ENCODE data around the gene PRTN3. TPM values are rescaled to one million over a fixed set of nuclear protein-coding genes. Genes with fewer than 3 reads are reported as not detected.

The PRTN3 gene
- polyA plus RNA-seq, 1 of the 3 experiments (the other 2 are of a cell fraction) = not detected

GRCh38 chr19:888581-889385 is 48.0 kb downstream of the PRTN3 start:
- Histone ChIP-seq H3K27ac (ENCODE audit: low read depth in 2 of 2, low read length in 1 of 2) (no peak overlapping the region; a peak in 1 of 4 replicates), H3K79me2 (ENCODE audit: insufficient read depth) (peaks cover 14% of the 10 kb centered on the region), H3F3A (replicated peaks; ENCODE audit: insufficient read depth) (peaks cover 9% of the 10 kb centered on the region), H3K36me3 (replicated peaks in 1 of 2; ENCODE audit: control insufficient read depth in 1 of 2, insufficient read depth in 2 of 2, low read length in 1 of 2) (peaks cover 4 to 45% of the 10 kb centered on the region in 2 experiments), H3K27me3 (ENCODE audit: insufficient read depth) (no peaks in the 10 kb centered on the region), H2AFZ (ENCODE audit: low read depth) (no peak overlapping the region), H3K4me1 (ENCODE audit: control insufficient read depth in 1 of 2, insufficient read depth in 2 of 2, low read depth in 1 of 2, low read length in 1 of 2) (peaks cover 0 to 20% of the 10 kb centered on the region in 2 experiments; a peak in 1 of 4 replicates), H3K9me3 (no peaks in the 10 kb centered on the region), H4K20me1 (ENCODE audit: insufficient read depth) (no peaks in the 10 kb centered on the region), H3K4me3 (ENCODE audit: low read depth in 2 of 2, low read length in 1 of 2) (no peak overlapping the region), H3K9ac (no peak overlapping the region), H3K9me2 (no peaks in the 10 kb centered on the region), H3K4me2 (no peak overlapping the region)
- TF ChIP-seq FOXJ3 (CRISPR knock-in tag; IDR thresholded peaks at IDR 0.05) (no peak), SIN3A (IDR thresholded peaks at IDR 0.05; ENCODE audit: borderline replicate concordance, low read depth, low read length) (no peak), RAD21 (IDR thresholded peaks at IDR 0.05; ENCODE audit: low read length) (no peak), EZH2phosphoT487 (IDR thresholded peaks at IDR 0.05; ENCODE audit: borderline replicate concordance, low read depth) (no peak), NFIC (IDR thresholded peaks at IDR 0.05; ENCODE audit: borderline replicate concordance) (no peak), FOSL2 (IDR thresholded peaks at IDR 0.05; ENCODE audit: borderline replicate concordance, low read depth) (no peak), MAX (IDR thresholded peaks at IDR 0.05; ENCODE audit: low read depth) (no peak)
- POLR2A ChIA-PET = no interaction called here
- WGBS (ENCODE audit: low lambda C conversion rate) = 91% methylated on average over 12 of the region's 30 CpGs
- DNase-seq = no peak
- CTCF ChIA-PET = interaction anchor here (0.6 kb wide), 1 partner anchor 361 kb away, joined by 3 read pairs; no protein-coding TSS in a partner anchor

- H3K4me1 ChIP-seq (ENCODE audit: control insufficient read depth in 1 of 2, insufficient read depth in 2 of 2, low read depth in 1 of 2, low read length in 1 of 2) = peaks cover 0 to 20% of the 10 kb centered on the region in 2 experiments; a peak in 1 of 4 replicates
- DNase-seq = no peak
- H3K79me2 ChIP-seq (ENCODE audit: insufficient read depth) = peaks cover 14% of the 10 kb centered on the region
- no peak overlapping the region for H3K27ac ChIP-seq (ENCODE audit: low read depth in 2 of 2, low read length in 1 of 2)
- H3F3A ChIP-seq (replicated peaks; ENCODE audit: insufficient read depth) = peaks cover 18% of the 10 kb centered on the region
- peaks cover 4 to 36% of the 10 kb centered on the region in 2 experiments for H3K36me3 ChIP-seq (replicated peaks in 1 of 2; ENCODE audit: control insufficient read depth in 1 of 2, insufficient read depth in 2 of 2, low read length in 1 of 2)
- 92% methylated on average over 13 of the region's 26 CpGs for WGBS (ENCODE audit: low lambda C conversion rate)
- H3K27me3 ChIP-seq (ENCODE audit: insufficient read depth) = no peaks in the 10 kb centered on the region
- POLR2A ChIA-PET = no interaction called here
- no peak overlapping the region for H3K9ac ChIP-seq
- H3K9me3 ChIP-seq = no peaks in the 10 kb centered on the region
- no peak overlapping the region for H3K4me3 ChIP-seq (ENCODE audit: low read depth in 2 of 2, low read length in 1 of 2)
- no peaks in the 10 kb centered on the region for H4K20me1 ChIP-seq (ENCODE audit: insufficient read depth)
- CTCF ChIA-PET = no interaction called here
- no peak overlapping the region for H3K4me2 ChIP-seq
- H2AFZ ChIP-seq (ENCODE audit: low read depth) = no peak overlapping the region
- no peaks in the 10 kb centered on the region for H3K9me2 ChIP-seq
- no peak for TF ChIP-seq RCOR1 (IDR thresholded peaks at IDR 0.05; ENCODE audit: low read length)
- TF ChIP-seq SMC3 (IDR thresholded peaks at IDR 0.05; ENCODE audit: low read depth, low read length) = no peak
- TF ChIP-seq IRF3 (IDR thresholded peaks at IDR 0.05; ENCODE audit: low read depth, low read length) = no peak
- TF ChIP-seq USF1 (IDR thresholded peaks at IDR 0.05; ENCODE audit: borderline replicate concordance, low read depth) = no peak
- no peak for TF ChIP-seq FOSL2 (IDR thresholded peaks at IDR 0.05; ENCODE audit: borderline replicate concordance, low read depth)
- no peak for TF ChIP-seq YY1 (IDR thresholded peaks at IDR 0.05; ENCODE audit: low read depth)
- TF ChIP-seq REST (IDR thresholded peaks at IDR 0.05; ENCODE audit: low read depth, low read length) = no peak
- no peak for TF ChIP-seq FOXM1 (IDR thresholded peaks at IDR 0.05; ENCODE audit: low read depth)
- TF ChIP-seq EZH2phosphoT487 (IDR thresholded peaks at IDR 0.05; ENCODE audit: borderline replicate concordance, low read depth) = no peak
- no peak for TF ChIP-seq MXI1 (IDR thresholded peaks at IDR 0.05; ENCODE audit: low read depth, low read length)
- TF ChIP-seq SIN3A (IDR thresholded peaks at IDR 0.05; ENCODE audit: borderline replicate concordance, low read depth, low read length) = no peak
- no peak for TF ChIP-seq RAD21 (IDR thresholded peaks at IDR 0.05; ENCODE audit: low read length)
- no peak for TF ChIP-seq ZBTB33 (IDR thresholded peaks at IDR 0.05; ENCODE audit: borderline replicate concordance, low read depth)
- TF ChIP-seq JUND (IDR thresholded peaks at IDR 0.05) = no peak
Measured at GRCh38 chr19:889662-890295, 49.0 kb downstream of the PRTN3 start.

Data from SK-N-SH (cell line).